K562 (cell line): ENCODE data around the gene NTSR1. TPM values are rescaled to one million over a fixed set of nuclear protein-coding genes. Genes with fewer than 3 reads are reported as not detected.

ENCODE experiments used
- CEBPG ChIP-seq, 3 experiments: fragments of 200-800 bp in 1 of 3; sonication (Bioruptor generic) in 1 of 3; sonication (generic) in 1 of 3; formaldehyde crosslinking in 1 of 3; IDR thresholded peaks in 2 of 3; conservative IDR thresholded peaks in 1 of 3; 2 replicates each; pipeline versions ENCODE4 v1.6.1 to v1.8.0; 2016 to 2022; ENCODE audit warnings: missing compliant biosample characterization in 2 of 3, missing genetic modification characterization in 2 of 3, mild to moderate bottlenecking in 1 of 3, missing genetic modification reagents in 1 of 3
- MNT ChIP-seq, 2 experiments: fragments of 450-650 bp; conservative IDR thresholded peaks; 2 replicates each; pipeline ENCODE4 v1.6.1; 2017; ENCODE audit warnings: mild to moderate bottlenecking in 2 of 2, moderate library complexity in 2 of 2
- YY1 ChIP-seq, 3 experiments: IDR thresholded peaks; 2 replicates each; pipeline ENCODE4 v1.6.1; 2011; ENCODE audit warnings: low read length in 2 of 3, mild to moderate bottlenecking in 2 of 3, moderate library complexity in 2 of 3, borderline replicate concordance in 1 of 3, control low read depth in 1 of 3, low read depth in 1 of 3; ENCODE audit not compliant: insufficient read depth in 3 of 3, insufficient replicate concordance in 2 of 3, control insufficient read depth in 1 of 3, insufficient read length in 1 of 3; ENCODE audit errors: extremely low read depth in 1 of 3
- ZBTB34 ChIP-seq: fragments of 250-450 bp; sonication (Bioruptor Pico); IDR thresholded peaks from 2 replicates; pipeline ENCODE4 v1.8.0; 2021; ENCODE audit warnings: mild to moderate bottlenecking, moderate library complexity
- polyA plus RNA-seq, 8 experiments: library from polyadenylated mRNA; depleted of rRNA in 4 of 8; stranded (reverse) in 5 of 8; unstranded in 3 of 8; fragments of >200 nt; fragmentation: Nextera tagmentation in 2 of 8; fragmentation: Illumina TruSeq in 1 of 8; extraction: Ambion mirVana in 2 of 8; extraction: Trizol in 1 of 8; gene quantifications; 2 replicates each; pipeline versions ENCODE4 v1.2.1 to v1.2.3, GENCODE V29; 2011 to 2014; ENCODE audit warnings: inconsistent platforms in 1 of 8, missing spikeins in 1 of 8
- total RNA-seq, 7 experiments: library from RNA; depleted of rRNA in 6 of 7; stranded (reverse); fragments of >200 nt in 6 of 7; fragmentation: Illumina TruSeq in 2 of 7; extraction: Trizol in 2 of 7; gene quantifications; 2 replicates each; pipeline versions ENCODE4 v1.2.1 to v1.2.3, GENCODE V29; 2011 to 2021; ENCODE audit warnings: low replicate concordance in 1 of 7

Gene NTSR1
- total and polyA plus RNA-seq, 9 of the 15 experiments (the other 6 are each of a cell fraction or from before 2014, with no cell fraction given): 0.04 to 0.40 (median 0.13) TPM; not detected in 3

- no peak for TF ChIP-seq YY1 (IDR thresholded peaks at IDR 0.05; ENCODE audit: borderline replicate concordance in 1 of 3, control insufficient read depth in 1 of 3, extremely low read depth in 1 of 3, insufficient read depth in 3 of 3, insufficient read length in 1 of 3, insufficient replicate concordance in 2 of 3, low read depth in 1 of 3, low read length in 2 of 3)
- TF ChIP-seq ZBTB34: no peak
- TF ChIP-seq MNT (conservative IDR thresholded peaks at IDR 0.05): no peak
- TF ChIP-seq CEBPG (CRISPR knock-in tag; IDR thresholded peaks at IDR 0.05): no peak
- no peak for TF ChIP-seq CEBPG (tag; conservative IDR thresholded peaks at IDR 0.05 in 1 of 2, IDR thresholded peaks at IDR 0.05 in 1 of 2)
Observed at GRCh38 chr20:62723351-62723750, 14.7 kb downstream of the NTSR1 start (continued).
